ENCODE data around the gene PRSS12.

GRCh38 chr4:118289794-118290193 lies 63.0 kb downstream of the PRSS12 start:
- no peak for TF ChIP-seq ZNF396 (CRISPR knock-in tag; IDR thresholded peaks at IDR 0.05; ENCODE audit: borderline replicate concordance)
- TF ChIP-seq CTCF (IDR thresholded peaks at IDR 0.05), result no peak
- no peak for TF ChIP-seq FOXJ3 (CRISPR knock-in tag; IDR thresholded peaks at IDR 0.05; ENCODE audit: borderline replicate concordance)
- TF ChIP-seq CBFB (CRISPR knock-in tag; IDR thresholded peaks at IDR 0.05; ENCODE audit: low read depth), result no peak

Data from WTC11 (cell line).